Activated naive CD4-positive, alpha-beta T cell treated with anti-CD3 and anti-CD28 coated beads for 36 hours (primary cell): ENCODE measurements around the gene ZFPM1. TPM values are rescaled to one million over a fixed set of nuclear protein-coding genes. Genes with fewer than 3 reads are reported as not detected.
"Not testable (repeated sequence)": the region's sequence is repeated elsewhere in the genome, so short reads cannot be mapped to it uniquely, and the experiment has no call there.

Experiments used
- CTCF ChIA-PET: fragments of 350-600 bp; sonication (Branson Sonifier 250); formaldehyde crosslinking; loops from one replicate; lab custom pipeline; 2021; ENCODE audit warnings: antibody characterized with exemption; lab: Charles Lee
- DNase-seq: peaks from one replicate; pipeline ENCODE4 v3.0.0-alpha.2; 2020
- H3K27ac Mint-ChIP-seq: one replicate; pipeline ENCODE4 v1.8.0; 2021; ENCODE audit warnings: mild to moderate bottlenecking, mixed read lengths
- H3K27me3 Mint-ChIP-seq: one replicate; pipeline ENCODE4 v1.8.0; 2021; ENCODE audit warnings: low read depth, mixed read lengths
- H3K36me3 Mint-ChIP-seq: one replicate; pipeline ENCODE4 v1.8.0; 2021; ENCODE audit warnings: low read depth, mixed read lengths
- H3K4me1 Mint-ChIP-seq: one replicate; pipeline ENCODE4 v1.8.0; 2021; ENCODE audit warnings: low read depth, mixed read lengths
- H3K4me3 Mint-ChIP-seq: one replicate; pipeline ENCODE4 v1.8.0; 2021; ENCODE audit warnings: mild to moderate bottlenecking, moderate library complexity, mixed read lengths
- H3K9me3 Mint-ChIP-seq: one replicate; pipeline ENCODE4 v1.8.0; 2021; ENCODE audit warnings: mixed read lengths
- intact Hi-C: fragments of 100-400 bp; cut with micrococcal nuclease; formaldehyde crosslinking; loops from one replicate; pipeline ENCODE4 v1.15.1; 2023
- total RNA-seq, 2 experiments: library from RNA; stranded (reverse); gene quantifications; one replicate each; pipeline ENCODE4 v1.2.3, GENCODE V29; 2021

Gene ZFPM1
- total RNA-seq, 2 experiments from 2014 or later, result 11.0 to 12.2 TPM

GRCh38 chr16:88515925-88516594 is 63.0 kb downstream of the ZFPM1 start:
- H3K36me3 Mint-ChIP-seq, result no peaks in the 10 kb centered on the region
- H3K4me1 Mint-ChIP-seq, result no peaks in the 10 kb centered on the region
- intact Hi-C loops, result no loop called here
- H3K9me3 Mint-ChIP-seq, result no peaks in the 10 kb centered on the region
- no peak for DNase-seq
- no peaks in the 10 kb centered on the region for H3K27me3 Mint-ChIP-seq
- no peak overlapping the region for H3K27ac Mint-ChIP-seq
- no peak overlapping the region for H3K4me3 Mint-ChIP-seq
- CTCF ChIA-PET, result no interaction called here

DNA sequence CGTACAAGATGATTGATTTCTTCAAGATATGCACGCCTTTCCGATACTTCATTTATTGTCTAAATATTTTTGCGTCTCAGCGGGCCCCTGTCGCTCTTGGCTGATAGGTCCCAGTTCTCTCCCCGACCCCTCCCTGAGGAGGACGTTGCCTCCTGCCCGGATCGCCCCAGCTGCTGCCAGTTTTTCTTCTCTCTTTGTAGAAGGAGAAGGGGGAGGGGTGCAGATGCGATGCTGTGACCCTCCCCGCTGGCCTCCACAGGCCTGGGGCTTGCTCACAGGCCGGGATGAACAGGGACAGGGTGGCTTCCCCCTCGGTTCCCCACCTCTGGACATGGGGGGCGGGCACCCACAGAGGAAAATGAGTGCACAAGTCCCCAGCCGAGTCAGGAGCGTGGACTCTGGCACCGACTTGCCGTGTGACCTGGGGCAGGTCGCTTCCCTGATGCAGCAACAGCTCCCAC is 63.6 kb downstream of the ZFPM1 start:
- Mint-ChIP-seq H3K36me3 (no peaks in the 10 kb centered on the region), H3K4me3 (no peak overlapping the region), H3K27ac (no peak overlapping the region), H3K27me3 (no peaks in the 10 kb centered on the region), H3K9me3 (no peaks in the 10 kb centered on the region), H3K4me1 (no peaks in the 10 kb centered on the region)
- CTCF ChIA-PET, result no interaction called here
- DNase-seq, result no peak
- intact Hi-C loops, result no loop called here

DNA sequence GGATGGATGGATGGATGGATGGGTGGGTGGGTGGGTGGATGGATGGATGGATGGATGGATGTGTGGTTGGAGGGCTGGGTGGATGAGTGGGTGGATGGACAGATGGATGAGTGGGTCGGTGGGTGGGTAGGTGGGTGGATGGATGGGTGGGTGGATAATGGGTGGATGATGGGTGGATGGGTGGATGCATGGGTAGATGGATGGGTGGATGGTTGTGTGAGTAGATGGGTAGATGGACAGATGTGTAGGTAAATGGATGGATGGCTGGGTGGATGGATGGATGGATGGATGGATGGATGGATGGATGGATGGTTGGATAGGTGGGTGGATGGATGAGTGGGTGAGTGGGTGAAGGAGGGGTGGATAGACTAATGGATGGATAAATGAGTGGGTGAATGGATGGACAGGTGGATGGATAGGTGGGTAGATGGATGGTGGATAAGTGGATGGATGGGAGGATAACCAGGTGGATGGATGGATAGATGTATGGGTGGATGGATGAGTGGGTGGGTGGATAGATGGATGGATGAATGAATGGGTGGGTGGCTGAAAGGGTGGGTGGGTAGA is 64.2 kb downstream of the ZFPM1 start:
- H3K9me3 Mint-ChIP-seq, H3K4me1 Mint-ChIP-seq, intact Hi-C loops, H3K4me3 Mint-ChIP-seq, H3K36me3 Mint-ChIP-seq, DNase-seq, H3K27me3 Mint-ChIP-seq, CTCF ChIA-PET, H3K27ac Mint-ChIP-seq: not testable (repeated sequence)

GRCh38 chr16:88518411-88519111 is 65.5 kb downstream of the ZFPM1 start:
- H3K36me3 Mint-ChIP-seq, H3K27ac Mint-ChIP-seq, H3K27me3 Mint-ChIP-seq, DNase-seq, H3K9me3 Mint-ChIP-seq, H3K4me3 Mint-ChIP-seq, H3K4me1 Mint-ChIP-seq, CTCF ChIA-PET, intact Hi-C loops: not testable (repeated sequence)

DNA sequence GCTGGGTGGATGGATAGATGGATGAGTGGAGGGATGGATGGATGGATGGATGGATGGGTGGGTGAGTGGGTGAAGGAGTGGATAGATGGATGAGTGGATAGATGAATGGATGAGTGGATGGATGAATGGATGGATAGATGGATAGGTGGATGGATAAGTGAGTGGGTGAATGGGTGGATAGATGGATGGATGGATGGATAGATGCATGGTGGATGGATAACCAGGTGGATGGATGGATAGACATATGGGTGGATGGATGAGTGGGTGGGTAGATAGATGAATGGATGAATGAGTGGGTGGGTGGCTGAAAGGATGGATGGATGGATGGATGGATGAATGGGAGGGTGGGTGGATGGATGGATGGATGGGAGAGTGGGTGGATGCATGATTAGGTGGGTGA is 66.2 kb downstream of the ZFPM1 start:
- no peaks in the 10 kb centered on the region for H3K27me3 Mint-ChIP-seq
- no peak for DNase-seq
- intact Hi-C loops, result no loop called here
- H3K36me3 Mint-ChIP-seq, result no peaks in the 10 kb centered on the region
- no peak overlapping the region for H3K27ac Mint-ChIP-seq
- no peaks in the 10 kb centered on the region for H3K9me3 Mint-ChIP-seq
- no peaks in the 10 kb centered on the region for H3K4me1 Mint-ChIP-seq
- no peak overlapping the region for H3K4me3 Mint-ChIP-seq
- CTCF ChIA-PET, result no interaction called here

- H3K4me3 Mint-ChIP-seq, result no peak overlapping the region
- H3K27ac Mint-ChIP-seq, result no peak overlapping the region
- CTCF ChIA-PET, result no interaction called here
- H3K9me3 Mint-ChIP-seq, result no peaks in the 10 kb centered on the region
- no peaks in the 10 kb centered on the region for H3K27me3 Mint-ChIP-seq
- intact Hi-C loops, result no loop called here
- no peak for DNase-seq
- peaks cover 1% of the 10 kb centered on the region for H3K4me1 Mint-ChIP-seq
- no peaks in the 10 kb centered on the region for H3K36me3 Mint-ChIP-seq
Observed at GRCh38 chr16:88519938-88520653, 67.0 kb downstream of the ZFPM1 start.

GRCh38 chr16:88521674-88522073 is 68.6 kb downstream of the ZFPM1 start:
- CTCF ChIA-PET, result no interaction called here
- no peaks in the 10 kb centered on the region for H3K9me3 Mint-ChIP-seq
- no peak overlapping the region for H3K4me3 Mint-ChIP-seq
- intact Hi-C loops, result no loop called here
- H3K36me3 Mint-ChIP-seq, result no peaks in the 10 kb centered on the region
- H3K4me1 Mint-ChIP-seq, result peaks cover 1% of the 10 kb centered on the region
- no peak for DNase-seq
- H3K27me3 Mint-ChIP-seq, result no peaks in the 10 kb centered on the region
- H3K27ac Mint-ChIP-seq, result no peak overlapping the region

GRCh38 chr16:88522276-88522949 is 69.3 kb downstream of the ZFPM1 start:
- CTCF ChIA-PET, result no interaction called here

DNA sequence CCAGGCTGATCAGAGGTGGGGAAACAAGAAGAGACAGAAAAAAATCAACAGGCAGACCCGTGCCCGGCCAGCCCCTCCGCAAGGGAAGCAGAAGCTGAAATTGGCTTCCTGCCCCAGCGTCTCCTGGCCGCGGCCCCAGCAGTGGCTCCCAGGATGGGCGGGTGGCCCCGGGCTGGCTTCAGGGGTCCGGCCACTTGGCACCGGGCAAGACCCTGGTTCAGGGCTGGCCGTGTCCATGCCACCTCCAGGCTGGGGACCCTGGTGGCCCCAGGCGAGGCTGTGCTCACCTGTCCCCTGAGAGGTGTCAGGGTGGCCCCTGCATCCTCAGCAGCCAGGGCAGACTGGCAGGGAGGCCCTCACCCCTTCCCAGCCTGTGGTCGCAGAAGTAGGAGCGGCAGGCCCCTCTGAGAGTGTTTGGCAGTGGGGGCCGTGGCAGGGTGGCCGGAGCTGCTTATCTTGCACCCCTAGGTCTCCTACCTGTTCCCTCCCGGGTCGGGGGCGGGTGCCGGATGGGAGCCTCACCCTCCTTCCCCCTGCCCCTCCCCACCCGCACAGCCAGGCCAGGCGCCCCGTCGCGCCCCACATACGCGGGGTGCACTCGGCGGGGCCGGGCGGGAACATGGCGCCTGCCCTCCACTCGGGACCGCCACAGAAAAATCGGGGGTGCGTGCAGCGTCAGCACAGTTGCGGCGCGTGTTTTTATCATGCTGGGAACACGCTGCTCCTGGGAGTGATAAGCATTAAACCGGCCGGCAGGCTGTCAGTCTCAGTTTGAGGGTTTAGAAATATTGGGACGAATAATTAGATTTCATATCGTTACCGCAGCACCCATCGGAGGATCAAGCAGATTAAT is 70.5 kb downstream of the ZFPM1 start:
- intact Hi-C loops, result no loop called here
- CTCF ChIA-PET, result no interaction called here
- DNase-seq, result no peak
- peaks cover 1% of the 10 kb centered on the region for H3K4me1 Mint-ChIP-seq
- no peak overlapping the region for H3K27ac Mint-ChIP-seq
- H3K9me3 Mint-ChIP-seq, result no peaks in the 10 kb centered on the region
- no peaks in the 10 kb centered on the region for H3K27me3 Mint-ChIP-seq
- no peak overlapping the region for H3K4me3 Mint-ChIP-seq
- no peaks in the 10 kb centered on the region for H3K36me3 Mint-ChIP-seq

More at GRCh38 chr16:88522276-88522949, 69.3 kb downstream of the ZFPM1 start:
- intact Hi-C loops, result no loop called here
- no peaks in the 10 kb centered on the region for H3K27me3 Mint-ChIP-seq
- H3K4me1 Mint-ChIP-seq, result peaks cover 1% of the 10 kb centered on the region
- no peak for DNase-seq
- no peak overlapping the region for H3K4me3 Mint-ChIP-seq
- no peak overlapping the region for H3K27ac Mint-ChIP-seq
- no peaks in the 10 kb centered on the region for H3K36me3 Mint-ChIP-seq
- no peaks in the 10 kb centered on the region for H3K9me3 Mint-ChIP-seq

DNA sequence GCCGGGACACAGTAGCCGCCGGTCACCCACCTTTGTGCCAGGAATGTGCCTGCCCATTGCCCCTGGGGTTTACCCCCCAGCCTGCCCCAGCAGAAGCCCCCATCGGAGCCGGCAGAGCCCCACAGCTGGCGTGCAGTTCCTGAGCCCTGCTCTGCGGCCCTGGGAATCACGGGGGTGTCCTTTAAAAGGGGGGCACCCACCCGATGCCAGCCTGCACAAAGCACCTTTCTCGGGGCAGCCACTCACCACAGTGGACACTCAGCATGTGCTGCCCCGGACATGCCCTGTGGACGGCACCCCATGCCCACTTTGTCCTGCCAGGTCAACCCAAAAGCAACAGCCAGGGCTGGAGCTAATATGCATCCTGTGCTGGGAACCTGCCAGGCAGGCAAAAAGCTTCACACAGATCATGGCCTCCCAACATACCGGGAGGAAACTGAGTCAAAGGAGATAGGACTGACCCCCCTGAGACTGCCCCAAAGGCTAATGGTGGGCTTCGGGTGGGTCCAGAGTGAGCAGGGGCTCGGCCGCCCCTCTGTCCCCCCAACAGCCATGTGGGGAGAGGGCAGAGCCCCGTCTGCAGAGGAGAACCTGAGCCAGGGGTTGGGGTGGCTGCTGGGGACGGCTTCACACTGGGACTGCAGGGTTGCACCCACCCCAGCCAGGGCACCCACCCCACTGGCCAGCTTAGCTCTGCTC is 71.3 kb downstream of the ZFPM1 start:
- intact Hi-C loops, result no loop called here
- H3K27ac Mint-ChIP-seq, result no peak overlapping the region
- no peaks in the 10 kb centered on the region for H3K9me3 Mint-ChIP-seq
- no peaks in the 10 kb centered on the region for H3K36me3 Mint-ChIP-seq
- CTCF ChIA-PET, result no interaction called here
- no peak overlapping the region for H3K4me3 Mint-ChIP-seq
- peaks cover 1% of the 10 kb centered on the region for H3K4me1 Mint-ChIP-seq
- H3K27me3 Mint-ChIP-seq, result no peaks in the 10 kb centered on the region
- no peak for DNase-seq

DNA sequence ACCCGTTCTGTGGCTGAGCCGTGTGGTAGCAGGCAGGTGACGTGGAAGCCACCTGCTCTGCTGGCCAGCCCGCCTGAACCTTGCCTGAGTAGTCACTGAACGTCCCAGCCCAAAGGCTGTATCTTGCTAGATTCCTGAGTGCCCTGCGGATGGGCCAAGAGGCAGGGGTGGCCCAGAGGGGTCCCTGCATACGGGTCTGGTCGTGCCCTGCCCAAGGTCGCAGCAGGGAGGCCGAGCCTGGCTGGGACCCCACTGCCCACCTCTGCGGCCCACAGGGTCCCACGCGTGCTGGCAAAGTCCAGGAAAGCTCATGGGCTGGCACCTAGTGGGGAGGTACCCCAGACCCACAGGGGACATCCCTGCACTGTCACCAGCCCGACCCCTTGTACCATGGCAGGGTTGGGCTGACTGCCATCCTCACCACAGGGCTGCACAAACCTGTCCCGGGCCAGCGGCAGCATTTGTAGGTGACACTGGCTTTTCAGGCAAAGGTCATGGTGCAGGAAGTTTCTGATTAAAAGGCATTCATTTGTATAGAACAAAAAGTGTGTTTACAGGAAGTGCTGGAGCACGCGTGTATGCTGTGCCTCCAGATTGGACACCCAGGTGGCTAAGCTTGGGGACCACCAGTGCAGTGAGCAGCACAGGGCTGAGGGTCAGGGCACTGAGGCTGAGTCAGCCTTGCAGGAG is 72.0 kb downstream of the ZFPM1 start:
- no peak for DNase-seq
- CTCF ChIA-PET, result no interaction called here

More for the DNA sequence above, 72.0 kb downstream of the ZFPM1 start:
- no peaks in the 10 kb centered on the region for H3K36me3 Mint-ChIP-seq
- H3K27me3 Mint-ChIP-seq, result no peaks in the 10 kb centered on the region
- H3K4me3 Mint-ChIP-seq, result no peak overlapping the region
- H3K9me3 Mint-ChIP-seq, result no peaks in the 10 kb centered on the region
- no peak overlapping the region for H3K27ac Mint-ChIP-seq
- intact Hi-C loops, result no loop called here
- H3K4me1 Mint-ChIP-seq, result peaks cover 1% of the 10 kb centered on the region
